Amygdala (tissue), 56 donors: Measurements from ENCODE around the gene OLFML1.

Experiments used
- DNase-seq, 56 donors: peaks; one replicate each; lab custom pipeline; 2025; lab: John Stamatoyannopoulos, UW

Gene OLFML1

GRCh38 chr11:7485186-7486097 is at the start of gene OLFML1:
Gene OLFML1 (plus strand): TSS chr11:7485506. CDS start chr11:7485876, 370 bp downstream.
- DNase-seq: no peak

DNA sequence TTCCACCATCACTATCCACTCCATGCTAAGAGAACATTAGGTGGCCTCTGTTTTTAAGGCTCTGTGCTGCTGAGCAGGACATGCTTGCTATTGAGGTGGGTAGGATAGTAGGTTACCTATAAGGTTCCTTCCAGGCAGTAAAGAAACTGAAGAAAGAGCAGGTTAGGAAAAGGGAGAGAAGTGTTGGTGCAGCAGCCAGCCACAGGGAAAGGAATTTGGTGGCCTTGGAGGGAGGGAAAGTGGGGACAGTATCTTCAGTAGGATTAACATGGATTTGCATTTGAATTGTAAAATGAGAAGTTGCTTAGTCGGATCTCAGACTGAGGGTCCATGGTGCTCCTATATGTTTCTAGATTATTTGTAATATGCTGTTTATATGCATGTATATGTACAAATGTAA is 49.2 kb upstream of the OLFML1 start:
- no peak for DNase-seq

DNA sequence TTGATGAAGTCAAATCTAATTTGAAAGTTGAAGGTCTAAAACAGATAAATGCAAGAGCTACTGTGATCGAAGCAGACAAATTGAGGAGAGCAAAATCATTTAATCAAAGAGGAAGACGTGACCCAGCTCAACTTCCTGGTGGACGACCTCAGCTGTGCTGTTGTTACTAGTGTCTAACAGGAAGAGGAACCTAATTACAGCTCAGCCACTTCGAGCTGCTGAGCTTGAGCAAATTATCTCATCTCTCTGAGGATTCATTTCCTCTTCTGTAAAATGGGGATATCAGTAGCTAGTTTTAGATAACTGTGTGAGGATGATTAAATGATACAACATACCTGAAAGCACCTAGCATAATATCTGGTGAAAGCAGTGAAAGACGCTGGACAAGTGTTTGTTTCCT is 48.6 kb upstream of the OLFML1 start:
- no peak for DNase-seq

- no peak for DNase-seq
Measured at GRCh38 chr11:7437696-7438095, 47.6 kb upstream of the OLFML1 start.

GRCh38 chr11:7439746-7440320 is 45.5 kb upstream of the OLFML1 start:
- DNase-seq: no peak

DNA sequence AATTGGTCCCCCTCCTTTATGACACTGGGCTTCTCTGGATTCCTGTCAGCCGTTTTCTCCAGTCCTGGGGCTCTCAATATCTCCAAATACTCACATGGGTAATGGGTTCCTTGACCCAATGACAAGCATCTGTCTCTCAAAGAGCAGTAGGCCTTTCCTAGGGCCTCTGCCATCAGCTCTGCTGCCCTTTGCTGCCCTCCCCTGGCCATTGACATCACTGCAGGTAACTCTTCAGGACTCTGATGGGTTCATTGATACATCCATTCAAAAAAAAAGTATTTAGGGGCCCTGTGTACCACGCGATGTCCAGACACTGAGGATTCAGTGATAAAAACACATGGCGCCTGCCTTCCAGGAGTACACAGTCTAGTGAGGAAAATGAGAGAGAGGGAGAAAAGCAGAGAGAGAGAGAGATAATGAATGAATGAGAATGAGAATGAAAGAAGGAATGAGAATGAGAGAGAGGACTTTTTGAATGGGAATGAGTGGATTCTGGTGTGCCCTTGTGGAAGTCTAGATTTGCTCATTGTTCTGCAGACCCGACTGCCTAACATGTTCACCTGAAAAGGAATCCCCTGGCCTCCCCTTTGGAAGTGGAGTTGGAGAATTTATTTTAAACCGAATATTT is 42.6 kb upstream of the OLFML1 start:
- peak in 53 of 56 donors; percentile 2 to 87 (median 45) for DNase-seq

GRCh38 chr11:7444091-7444981 is 41.0 kb upstream of the OLFML1 start:
- no peak for DNase-seq

DNA sequence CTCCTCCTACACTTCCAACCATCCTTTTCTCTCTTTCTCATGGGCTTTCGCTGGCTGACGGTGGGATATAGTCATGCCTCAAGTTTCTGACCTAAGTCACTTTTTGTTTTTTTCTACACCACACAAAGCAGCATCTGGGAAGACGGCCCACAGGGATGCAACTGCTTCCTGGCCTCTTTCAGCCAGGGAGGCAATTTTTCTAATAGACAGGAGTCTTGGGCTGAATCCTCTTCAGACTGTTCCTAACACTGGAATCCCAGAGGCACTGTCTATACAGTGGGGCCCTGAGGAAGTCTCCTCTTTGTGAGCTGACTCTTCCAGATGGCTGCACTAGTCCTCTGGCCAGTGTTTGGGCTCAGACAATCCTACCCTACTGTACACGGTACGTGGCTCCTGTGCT is 39.7 kb upstream of the OLFML1 start:
- DNase-seq: no peak

- DNase-seq: no peak
Measured at GRCh38 chr11:7448201-7448600, 37.1 kb upstream of the OLFML1 start.

GRCh38 chr11:7449211-7449840 is 36.0 kb upstream of the OLFML1 start:
- peak in 1 of 56 donors; percentile 7 for DNase-seq

DNA sequence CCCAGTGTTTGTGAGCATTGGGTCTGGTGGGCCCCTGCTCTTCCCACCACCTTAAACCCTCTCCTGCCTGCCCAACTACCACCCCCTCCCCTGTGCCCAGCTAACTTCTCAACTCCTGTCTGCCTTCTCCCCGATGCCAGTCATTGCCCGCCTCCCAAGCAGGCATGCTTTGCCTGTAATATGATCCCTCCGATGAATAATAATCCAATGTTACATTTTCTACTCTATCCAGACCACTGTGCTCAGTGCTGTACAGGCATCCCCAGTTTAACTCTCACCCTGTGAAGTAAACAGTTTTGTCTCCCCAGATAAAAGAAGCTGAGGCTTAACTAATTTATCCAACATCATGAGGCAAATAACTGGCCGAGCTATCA is 35.5 kb upstream of the OLFML1 start:
- no peak for DNase-seq

DNA sequence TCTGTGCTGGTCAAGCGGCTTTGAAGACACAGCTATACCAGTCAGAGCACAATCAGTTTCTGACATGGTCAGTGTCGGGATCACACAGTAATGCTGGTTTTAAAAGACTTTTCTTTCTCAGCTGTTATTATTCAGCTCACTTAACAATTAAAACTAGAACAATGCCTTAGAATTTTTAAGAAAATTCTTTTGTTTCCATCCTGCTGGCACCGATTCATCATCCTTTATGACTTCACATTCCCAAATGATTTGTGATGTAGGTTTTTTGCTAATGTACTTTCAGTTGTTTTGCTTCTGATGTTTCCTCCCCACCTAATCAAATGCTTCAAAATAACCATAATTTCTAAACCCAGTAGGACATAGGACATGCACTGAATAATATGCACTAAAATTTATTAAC is 34.5 kb upstream of the OLFML1 start:
- DNase-seq: no peak

DNA sequence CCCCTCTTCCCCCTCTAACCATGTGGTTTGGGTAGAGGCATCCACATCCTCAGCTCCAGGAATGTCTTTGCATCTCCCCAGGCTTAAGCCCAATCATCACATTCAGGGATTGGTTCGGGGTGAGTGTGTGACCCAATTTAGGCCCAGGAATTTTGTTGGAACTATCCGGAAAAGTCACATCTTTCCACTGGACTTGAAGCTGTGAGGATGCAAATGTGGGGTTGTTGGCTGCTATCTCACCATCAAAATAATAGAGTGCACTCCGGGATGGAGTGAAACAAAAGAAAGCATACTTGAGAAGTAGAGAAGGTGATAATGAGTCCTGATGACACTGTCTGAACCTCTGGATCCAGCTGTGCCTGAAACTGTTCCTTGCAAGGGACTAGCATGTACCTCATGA is 33.8 kb upstream of the OLFML1 start:
- no peak for DNase-seq

- DNase-seq: no peak
Measured at GRCh38 chr11:7451952-7452494, 33.3 kb upstream of the OLFML1 start.

GRCh38 chr11:7454854-7455253 is 30.5 kb upstream of the OLFML1 start:
- DNase-seq: no peak

GRCh38 chr11:7457211-7457610 is 28.1 kb upstream of the OLFML1 start:
- peak in 6 of 56 donors; percentile 2 to 49 (median 11) for DNase-seq

DNA sequence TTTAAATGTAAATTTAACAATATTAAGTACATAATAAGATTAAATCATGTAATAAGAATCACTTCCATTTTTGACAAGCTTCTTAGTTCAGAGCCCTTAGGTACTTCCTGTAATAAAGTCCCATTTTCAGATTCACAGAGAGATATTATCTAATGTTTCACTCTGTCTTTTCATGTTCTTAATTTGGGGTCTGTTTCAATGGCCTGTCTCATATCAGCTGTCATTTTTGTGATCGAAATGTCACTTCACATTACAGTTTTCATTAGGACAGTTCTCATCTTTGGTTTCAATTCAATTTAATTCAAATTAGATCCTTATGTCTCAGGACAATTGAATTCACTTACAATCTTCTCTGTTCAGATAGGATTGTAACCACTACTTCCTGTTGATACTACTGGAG is 22.6 kb upstream of the OLFML1 start:
- no peak for DNase-seq

GRCh38 chr11:7467652-7468051 is 17.7 kb upstream of the OLFML1 start:
- no peak for DNase-seq

DNA sequence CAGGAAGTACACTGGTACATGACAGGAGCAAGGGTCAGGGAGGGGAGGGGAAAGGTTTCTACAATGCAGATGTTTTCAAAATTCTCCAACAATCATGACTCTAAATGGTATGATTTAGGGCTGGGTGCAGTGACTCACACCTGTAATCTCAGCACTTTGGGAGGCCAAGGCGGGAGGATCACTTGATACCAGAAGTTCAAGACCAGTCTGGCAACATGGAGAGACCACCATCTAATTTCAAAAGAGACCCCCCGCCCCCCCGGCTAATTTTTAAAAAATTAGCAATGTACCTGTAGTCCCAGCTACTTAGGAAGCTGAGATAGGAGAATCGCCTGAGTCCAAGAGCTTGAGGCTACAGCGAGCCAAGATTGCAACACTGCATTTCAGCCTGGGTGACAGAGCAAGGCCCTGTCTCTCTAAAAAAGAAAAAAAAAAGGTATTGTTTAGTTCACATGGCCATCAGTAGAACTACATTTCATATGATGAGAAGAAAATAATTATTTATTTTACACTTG is 15.9 kb upstream of the OLFML1 start:
- no peak for DNase-seq

DNA sequence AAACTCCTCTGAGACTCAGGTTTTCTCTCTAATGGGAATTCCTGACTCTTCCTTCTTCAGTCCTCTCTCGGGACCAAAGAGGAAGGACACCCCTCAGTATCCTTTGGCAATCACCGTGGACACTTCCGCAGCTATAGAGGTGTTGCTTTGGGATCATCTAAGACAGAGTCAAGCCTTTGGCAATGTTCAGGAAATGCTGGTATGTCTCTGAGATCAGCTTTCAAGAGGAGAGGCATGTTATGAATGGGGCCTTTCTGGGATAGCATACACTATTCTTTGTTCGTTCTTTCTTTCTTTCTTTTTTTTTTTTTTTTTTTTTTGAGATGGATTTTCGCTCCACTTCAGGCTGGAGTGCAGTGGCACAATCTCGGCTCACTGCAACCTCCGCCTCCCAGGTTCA is 14.2 kb upstream of the OLFML1 start:
- DNase-seq: no peak
